ENCODE results near the gene CRYGB.

DNA sequence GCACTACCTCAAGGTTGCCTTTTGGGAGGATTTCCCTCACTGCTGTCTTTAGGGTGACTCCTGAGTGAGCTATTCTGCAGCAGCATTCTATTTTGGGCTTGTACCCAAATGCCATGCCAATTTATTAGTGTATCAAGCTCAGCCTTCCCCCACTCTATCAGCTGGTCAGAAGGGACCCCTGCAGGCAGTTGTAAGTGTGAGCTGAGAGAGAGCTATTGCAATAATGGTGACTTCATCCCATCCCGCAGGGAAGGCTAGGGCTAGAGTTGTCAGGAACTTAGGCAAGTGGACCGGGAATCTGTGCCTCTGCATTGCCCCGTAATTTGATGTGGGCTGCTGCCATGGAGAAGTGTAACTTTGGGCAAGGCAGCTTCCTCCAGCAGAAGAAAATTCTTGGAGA lies 1.8 kb upstream of the CRYGB start:
- TF ChIP-seq, protein P1, sequence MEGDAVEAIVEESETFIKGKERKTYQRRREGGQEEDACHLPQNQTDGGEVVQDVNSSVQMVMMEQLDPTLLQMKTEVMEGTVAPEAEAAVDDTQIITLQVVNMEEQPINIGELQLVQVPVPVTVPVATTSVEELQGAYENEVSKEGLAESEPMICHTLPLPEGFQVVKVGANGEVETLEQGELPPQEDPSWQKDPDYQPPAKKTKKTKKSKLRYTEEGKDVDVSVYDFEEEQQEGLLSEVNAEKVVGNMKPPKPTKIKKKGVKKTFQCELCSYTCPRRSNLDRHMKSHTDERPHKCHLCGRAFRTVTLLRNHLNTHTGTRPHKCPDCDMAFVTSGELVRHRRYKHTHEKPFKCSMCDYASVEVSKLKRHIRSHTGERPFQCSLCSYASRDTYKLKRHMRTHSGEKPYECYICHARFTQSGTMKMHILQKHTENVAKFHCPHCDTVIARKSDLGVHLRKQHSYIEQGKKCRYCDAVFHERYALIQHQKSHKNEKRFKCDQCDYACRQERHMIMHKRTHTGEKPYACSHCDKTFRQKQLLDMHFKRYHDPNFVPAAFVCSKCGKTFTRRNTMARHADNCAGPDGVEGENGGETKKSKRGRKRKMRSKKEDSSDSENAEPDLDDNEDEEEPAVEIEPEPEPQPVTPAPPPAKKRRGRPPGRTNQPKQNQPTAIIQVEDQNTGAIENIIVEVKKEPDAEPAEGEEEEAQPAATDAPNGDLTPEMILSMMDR (conservative IDR thresholded peaks at IDR 0.05 in 1 of 2, IDR thresholded peaks at IDR 0.05 in 1 of 2; ENCODE audit: extremely low read depth in 1 of 2, insufficient read depth in 1 of 2, low read depth in 1 of 2, low read length in 2 of 2) = no peak
- no peak for TF ChIP-seq EZH2 (IDR thresholded peaks at IDR 0.05; ENCODE audit: borderline replicate concordance, low read length)

Measured in mammary epithelial cell (primary cell).